GM19372 (cell line): ENCODE results near the gene OSBPL1A.

ENCODE experiments used
- ATAC-seq: cut with Tn5 transposase; IDR thresholded peaks from one replicate; pipeline ENCODE4 v1.9.1; 2021; ENCODE audit warnings: mild to moderate bottlenecking, low read depth, moderate library complexity; ENCODE audit not compliant: unreplicated experiment

OSBPL1A gene

DNA sequence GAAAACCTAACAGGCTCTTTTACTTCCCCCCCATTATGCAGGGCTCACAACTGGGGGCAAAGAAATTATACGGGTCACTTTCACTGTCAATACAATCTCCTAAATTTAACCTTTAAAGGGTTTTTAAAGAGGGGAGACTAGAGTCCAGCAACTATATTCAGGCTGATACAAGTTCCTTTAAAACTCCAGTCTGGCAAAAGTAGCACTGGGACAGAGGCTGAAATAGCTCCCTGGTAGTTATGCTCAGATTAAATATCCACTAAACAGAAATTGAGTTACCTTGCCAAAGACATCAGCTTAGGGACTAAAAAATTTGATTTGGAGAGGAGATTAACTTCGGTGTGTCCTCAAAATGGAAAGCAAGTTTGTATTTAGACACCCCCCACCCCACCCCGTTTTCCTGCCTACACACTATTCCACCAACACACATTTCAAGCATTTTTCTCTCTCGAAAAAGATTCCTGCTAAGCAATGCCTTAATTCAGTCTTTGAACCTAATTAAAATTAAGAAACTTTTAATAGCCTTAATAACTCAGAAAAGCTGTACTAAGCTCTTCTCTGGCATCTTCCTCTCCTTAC is 127.2 kb downstream of the OSBPL1A start:
- no peak for ATAC-seq

- ATAC-seq, result no peak
Observed at GRCh38 chr18:24268784-24269550, 128.7 kb downstream of the OSBPL1A start.

DNA sequence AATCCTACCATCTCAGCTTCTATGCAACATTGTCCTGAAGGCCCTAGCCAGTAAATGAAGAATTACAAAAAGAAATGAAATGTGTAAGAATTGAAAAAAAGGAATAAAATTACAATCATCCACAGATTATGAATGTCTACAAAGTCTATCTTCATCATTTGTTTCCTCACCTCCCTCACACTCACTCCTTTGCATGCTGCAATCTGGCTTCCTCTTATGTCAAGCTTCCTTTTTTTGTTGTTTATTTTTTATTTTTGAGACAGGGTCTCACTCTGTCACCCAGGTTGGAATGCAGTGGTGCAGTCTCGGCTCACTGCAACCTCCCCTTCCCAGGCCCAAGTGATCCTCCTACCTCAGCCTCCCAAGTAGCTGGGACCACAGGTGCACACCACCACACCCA is 129.7 kb downstream of the OSBPL1A start:
- no peak for ATAC-seq

DNA sequence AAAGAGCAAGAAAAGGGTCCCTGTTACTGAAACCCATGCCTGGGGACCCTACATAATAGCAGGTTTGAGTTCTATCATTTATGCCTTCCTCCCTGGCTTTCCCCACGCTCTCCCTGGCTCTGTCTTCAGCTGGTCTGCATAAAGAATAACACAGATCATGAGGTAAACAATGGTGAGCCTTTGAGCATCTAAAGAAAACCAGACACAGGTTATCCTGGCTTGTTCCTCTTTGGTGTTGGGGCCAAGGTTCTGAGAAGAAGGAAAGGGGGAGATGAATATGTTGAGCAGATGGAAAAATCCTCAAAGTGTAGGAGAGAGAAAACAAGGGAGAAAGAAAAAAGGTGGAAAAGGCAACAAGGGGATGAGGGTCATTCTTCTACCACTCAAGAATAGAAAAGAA is 131.5 kb downstream of the OSBPL1A start:
- ATAC-seq, result no peak

DNA sequence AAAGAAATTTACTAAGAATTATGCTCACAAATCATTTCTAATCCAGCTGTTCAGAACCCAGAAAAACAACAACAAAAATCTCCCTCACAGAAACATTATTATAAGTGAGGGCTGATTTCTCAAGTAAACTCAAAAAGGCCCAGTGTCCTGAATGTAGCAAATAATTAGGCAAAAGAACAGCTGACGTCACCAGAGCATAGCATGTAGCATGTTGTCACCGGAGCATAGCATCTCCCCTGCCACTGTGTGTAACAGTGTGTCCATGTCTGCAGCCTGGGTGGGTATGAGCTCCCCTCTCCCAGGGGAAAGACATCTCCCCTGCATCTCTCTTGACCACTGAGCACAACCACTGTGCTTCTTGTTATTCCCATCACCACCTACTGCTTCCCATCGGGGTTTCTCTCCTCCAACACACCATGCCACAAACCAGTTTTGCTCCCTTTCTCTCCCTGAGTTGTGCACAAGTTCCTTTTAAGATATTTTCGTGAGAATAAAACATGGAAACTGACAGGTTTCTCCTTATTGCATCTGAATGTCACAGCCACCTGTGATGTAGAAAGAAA is 132.0 kb downstream of the OSBPL1A start:
- no peak for ATAC-seq

GRCh38 chr18:24263050-24263449 is 134.6 kb downstream of the OSBPL1A start:
- no peak for ATAC-seq

- no peak for ATAC-seq
Observed at GRCh38 chr18:24262087-24262486, 135.5 kb downstream of the OSBPL1A start.

DNA sequence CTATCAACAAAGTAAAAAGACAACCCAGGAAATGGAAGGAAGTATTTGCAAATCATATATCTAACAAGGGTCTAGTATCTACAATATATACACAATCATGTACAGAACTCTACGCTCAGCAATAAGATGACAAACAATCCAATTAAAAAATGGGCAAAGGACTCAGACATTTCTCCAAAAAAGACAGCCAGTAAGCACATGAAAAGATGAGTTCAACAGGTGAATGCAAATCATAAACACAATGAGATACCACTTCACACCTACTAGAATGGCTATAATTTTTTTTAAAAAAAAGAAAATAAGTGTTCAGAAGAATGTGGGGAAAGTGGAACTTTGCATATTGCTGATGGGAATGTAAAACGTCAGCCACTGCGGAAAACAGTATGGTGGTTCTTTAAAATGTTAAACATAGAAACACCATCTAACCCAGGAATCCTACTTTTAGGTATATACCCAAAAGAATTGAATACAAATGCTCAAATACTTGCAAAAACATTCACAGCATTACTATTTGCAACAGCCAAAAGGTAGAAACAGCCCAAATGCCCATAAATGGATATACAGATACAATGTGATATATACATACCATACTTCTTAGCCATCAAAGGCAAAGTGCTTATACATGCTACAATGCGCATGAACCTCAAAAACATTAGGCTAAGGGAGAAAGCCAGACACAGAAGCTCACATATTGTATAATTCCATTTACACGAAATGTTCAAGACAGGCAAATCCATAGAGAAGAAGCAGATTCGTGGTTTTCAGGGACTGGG is 137.6 kb downstream of the OSBPL1A start:
- ATAC-seq, result no peak

- no peak for ATAC-seq
Observed at GRCh38 chr18:24254071-24254470, 143.6 kb downstream of the OSBPL1A start.

- ATAC-seq, result no peak
Observed at GRCh38 chr18:24249716-24250115, 147.9 kb downstream of the OSBPL1A start.

DNA sequence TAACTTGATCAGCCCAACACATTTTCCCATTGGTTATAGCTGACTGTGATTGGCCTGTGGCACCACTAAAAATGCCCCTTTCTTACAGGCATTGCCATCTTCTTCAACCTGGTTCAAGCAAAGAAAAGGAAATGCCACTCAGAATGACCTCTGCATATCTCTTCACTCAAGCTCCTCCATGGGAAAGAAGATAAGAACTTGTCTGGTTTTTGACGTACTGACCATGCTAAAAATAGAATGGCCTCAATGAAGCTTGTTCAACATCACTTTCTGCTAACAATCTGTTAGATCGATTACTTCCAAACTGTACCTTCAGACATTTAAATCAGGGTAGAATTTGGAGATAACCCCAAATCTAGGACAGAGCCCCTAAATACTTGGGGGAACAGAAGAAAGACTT is 149.3 kb downstream of the OSBPL1A start:
- ATAC-seq, result no peak

GRCh38 chr18:24246143-24246542 is 151.5 kb downstream of the OSBPL1A start:
- no peak for ATAC-seq

- ATAC-seq, result no peak
Observed at GRCh38 chr18:24244698-24245097, 152.9 kb downstream of the OSBPL1A start.

DNA sequence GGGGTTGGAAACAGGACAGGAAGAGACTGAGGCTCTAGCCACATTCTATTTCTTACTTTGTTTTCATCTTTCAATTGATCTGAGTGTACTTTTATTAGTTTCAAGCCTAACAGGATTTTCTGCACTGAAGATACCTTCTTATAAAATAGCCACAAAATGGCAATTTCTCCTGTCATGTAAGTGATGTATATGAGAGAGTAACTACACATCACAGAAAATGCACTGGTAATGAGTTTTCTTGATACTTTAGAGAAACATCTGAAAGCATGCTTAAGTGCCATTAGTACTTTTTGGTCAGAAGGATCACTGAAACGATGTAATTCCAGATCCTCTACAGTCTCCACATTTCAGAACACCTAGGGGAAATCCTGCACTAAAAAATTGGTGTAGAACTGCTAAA is 153.9 kb downstream of the OSBPL1A start:
- no peak for ATAC-seq

- ATAC-seq, result no peak
Observed at GRCh38 chr18:24239341-24239740, 158.3 kb downstream of the OSBPL1A start.

DNA sequence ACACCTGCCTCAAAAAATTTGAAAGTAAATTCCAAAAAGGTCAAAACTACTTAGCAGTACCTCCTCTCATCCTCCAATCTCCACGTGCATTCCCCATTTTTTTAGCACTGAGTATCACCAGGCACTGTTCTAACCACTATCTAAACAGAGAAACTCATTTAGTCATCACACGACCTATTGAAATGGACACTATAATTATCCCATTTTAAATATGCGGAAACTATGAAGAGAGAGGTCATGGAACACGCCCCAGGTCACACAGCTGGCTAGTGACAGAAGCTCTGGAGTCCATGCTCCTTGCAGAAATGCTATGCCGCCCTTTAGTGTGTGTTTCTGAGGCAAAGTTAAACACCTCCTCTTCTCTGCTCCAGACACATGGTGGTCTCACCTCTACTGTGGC is 159.2 kb downstream of the OSBPL1A start:
- ATAC-seq, result no peak

DNA sequence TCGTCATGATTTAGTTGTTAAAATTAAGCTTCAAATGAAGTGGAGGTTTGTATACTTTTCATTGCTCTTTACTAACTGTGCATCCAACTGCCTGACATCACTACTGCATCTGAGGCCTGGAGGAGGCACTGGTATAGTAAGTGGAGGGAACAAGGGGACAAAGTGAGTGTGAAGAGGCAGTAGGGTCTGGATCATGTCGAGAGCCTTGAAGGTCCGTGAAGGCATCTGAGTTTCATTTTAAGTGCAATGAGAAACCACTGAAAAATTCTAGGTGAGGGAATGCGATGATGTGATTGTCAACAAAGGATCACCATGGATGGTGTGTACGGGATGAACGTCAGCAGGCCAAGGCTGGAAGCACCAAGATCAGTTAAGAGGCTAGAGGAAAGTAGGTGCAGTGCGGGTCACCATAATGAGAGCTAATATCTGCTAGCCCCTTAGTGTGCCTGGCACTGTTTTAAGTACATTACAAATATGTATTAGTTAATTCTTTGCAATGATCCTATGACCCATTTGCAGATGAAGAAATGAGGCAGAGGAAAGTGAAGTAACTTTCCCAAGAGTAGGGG is 162.7 kb downstream of the OSBPL1A start:
- ATAC-seq, result no peak

DNA sequence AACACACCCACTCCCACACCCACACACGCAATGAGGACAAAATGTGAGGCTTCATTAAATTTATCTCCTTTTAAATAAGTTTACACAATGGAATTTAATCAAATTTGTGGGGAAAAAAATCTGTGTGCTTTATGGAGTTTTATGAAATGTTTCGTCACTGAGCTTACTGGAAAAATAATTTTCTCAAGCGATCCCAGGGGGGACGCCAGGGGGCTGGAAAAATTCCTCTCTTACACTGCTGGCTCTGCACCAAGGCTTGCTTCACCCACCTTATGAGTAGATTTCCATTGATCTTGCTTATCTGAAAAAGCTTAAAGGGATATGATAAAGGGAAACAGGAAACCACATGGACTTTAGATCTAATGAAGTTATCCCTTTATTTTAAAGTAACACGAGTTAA is 163.3 kb downstream of the OSBPL1A start:
- ATAC-seq, result no peak

DNA sequence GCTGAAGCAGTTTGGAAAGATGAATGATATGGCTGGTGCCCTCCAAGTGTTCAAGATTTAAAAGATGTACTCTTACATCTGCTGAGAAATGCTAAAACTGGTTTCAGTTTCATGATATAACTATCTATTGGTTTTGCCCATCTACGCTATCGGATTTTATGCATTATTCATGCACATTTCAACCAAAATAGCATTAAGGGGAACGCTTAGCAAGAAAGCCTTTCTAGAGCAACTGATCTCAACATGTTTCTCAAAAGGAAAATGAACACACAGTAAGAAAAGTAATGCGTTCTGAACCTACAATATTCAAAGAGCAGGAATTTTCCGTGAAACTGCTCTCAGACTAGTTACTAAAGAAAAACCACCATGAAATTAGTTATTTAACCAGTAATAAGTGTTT is 164.8 kb downstream of the OSBPL1A start:
- no peak for ATAC-seq

DNA sequence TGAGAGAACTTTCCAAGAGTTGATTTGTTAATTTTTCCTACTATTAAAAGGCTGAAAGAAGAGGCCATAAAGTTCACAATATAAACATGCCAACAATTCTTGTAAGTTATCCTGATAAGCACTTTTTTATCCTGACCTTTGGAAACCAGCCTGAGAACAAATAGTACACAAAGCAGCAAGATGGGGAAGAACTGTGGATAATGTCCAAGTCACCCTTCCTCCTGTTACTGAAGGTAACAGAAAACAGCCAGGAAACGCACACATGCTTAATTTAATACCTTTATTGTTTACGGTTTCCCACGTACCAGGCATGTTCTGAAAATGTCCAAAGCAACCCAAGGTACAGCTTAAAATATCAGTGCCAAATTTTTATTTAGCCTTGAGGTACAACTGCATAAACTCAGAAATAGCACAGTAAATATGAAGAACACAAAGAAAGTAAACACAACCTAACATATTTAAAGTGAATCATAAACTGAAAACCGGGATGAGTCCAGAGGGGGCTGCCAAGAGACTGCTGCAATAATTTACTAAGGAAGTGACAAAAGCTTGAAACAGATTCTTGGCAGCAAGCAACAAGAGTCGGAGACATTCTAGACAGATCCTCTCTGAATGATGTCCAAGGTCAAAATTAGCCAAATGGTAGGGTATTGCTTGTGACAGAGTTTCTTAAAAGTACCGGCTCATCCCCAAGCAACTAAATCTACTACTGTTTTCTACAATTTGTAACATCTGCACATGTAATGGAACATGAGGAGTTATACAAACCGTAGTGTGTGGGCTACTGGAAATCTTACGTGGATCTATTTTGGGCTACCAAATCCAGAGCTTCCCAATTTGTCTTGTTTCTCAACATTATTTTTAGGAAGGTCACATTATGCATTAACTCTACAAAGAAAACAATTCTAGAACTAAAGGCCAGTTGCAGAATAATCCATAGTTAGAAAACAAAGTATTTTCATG is 165.6 kb downstream of the OSBPL1A start:
- ATAC-seq, result no peak
